SJCRH30 (cell line): ENCODE data around the gene PSMD12. TPM values are rescaled to one million over a fixed set of nuclear protein-coding genes. Genes with fewer than 3 reads are reported as not detected.

Source experiments
- DNase-seq, 2 experiments: peaks; one replicate each; pipeline ENCODE4 v3.0.0-alpha.2; 2015 to 2020
- H3K27ac ChIP-seq: fragments of 250-450 bp; sonication (Bioruptor Pico); 2 replicates; pipeline ENCODE4 v1.5.1; 2020; ENCODE audit warnings: mild to moderate bottlenecking, moderate library complexity
- H3K27me3 ChIP-seq: fragments of 250-450 bp; sonication (Bioruptor Pico); 2 replicates; pipeline ENCODE4 v1.5.1; 2020; ENCODE audit warnings: mild to moderate bottlenecking, moderate library complexity
- H3K36me3 ChIP-seq: fragments of 250-450 bp; sonication (Bioruptor Pico); 2 replicates; pipeline ENCODE4 v1.5.1; 2020; ENCODE audit warnings: mild to moderate bottlenecking, moderate library complexity
- H3K4me1 ChIP-seq: fragments of 250-450 bp; sonication (Bioruptor Pico); 2 replicates; pipeline ENCODE4 v1.5.1; 2020; ENCODE audit warnings: mild to moderate bottlenecking, moderate library complexity
- H3K4me3 ChIP-seq: fragments of 250-450 bp; sonication (Bioruptor Pico); 2 replicates; pipeline ENCODE4 v1.5.1; 2020; ENCODE audit warnings: mild to moderate bottlenecking, moderate library complexity
- H3K9me3 ChIP-seq: fragments of 250-450 bp; sonication (Bioruptor Pico); replicated peaks from 2 replicates; pipeline ENCODE4 v1.5.1; 2020; ENCODE audit warnings: mild to moderate bottlenecking, moderate library complexity
- total RNA-seq: library from RNA; depleted of rRNA; stranded (reverse); fragments of >200 nt; shearing (Covaris generic); gene quantifications from 2 replicates; pipeline ENCODE4 v1.2.3, GENCODE V29; 2014; rRNA removed

PSMD12 gene
- total RNA-seq, 1 experiment from 2014 or later, result 69.7 TPM

DNA sequence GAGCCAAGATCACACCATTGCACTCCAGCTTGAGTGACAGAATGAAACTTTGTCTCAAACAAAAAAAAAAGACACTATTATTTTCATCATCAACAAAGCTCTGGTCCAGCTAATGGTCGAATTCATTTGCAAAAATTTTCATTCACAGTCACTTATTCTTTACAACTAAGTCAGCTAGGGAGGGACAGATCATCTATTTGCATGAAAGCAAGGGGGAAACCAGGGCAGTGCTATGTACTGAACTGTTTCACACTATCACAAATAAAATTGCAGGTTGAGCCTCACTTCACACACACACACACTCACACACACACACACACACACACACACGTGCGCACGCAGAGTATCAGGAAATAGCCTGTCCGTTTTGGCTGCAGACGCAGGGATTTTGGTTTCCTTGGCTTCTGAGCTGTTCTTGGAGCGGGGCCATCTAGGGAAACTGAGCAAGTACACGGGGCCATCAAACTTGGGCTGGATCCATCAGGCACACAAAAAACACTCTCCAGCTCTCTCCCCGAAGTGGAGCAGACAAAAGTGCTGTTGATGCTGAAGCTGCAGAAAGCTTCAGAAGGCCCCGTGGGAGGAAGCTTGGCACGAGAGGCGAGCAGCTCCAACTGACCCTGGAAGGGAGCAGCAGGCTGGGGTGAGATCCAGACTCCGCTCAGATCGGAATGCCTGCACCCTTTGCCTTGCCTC, 77.0 kb downstream of the PSMD12 start:
- Histone ChIP-seq H3K9me3 (no peaks in the 10 kb centered on the region), H3K36me3 (no peaks in the 10 kb centered on the region), H3K4me3 (peak overlapping the region; percentile 41), H3K4me1 (peaks cover 7% of the 10 kb centered on the region; the same call in 1 of the 2 replicates), H3K27me3 (no peaks in the 10 kb centered on the region), H3K27ac (no peak overlapping the region)
- DNase-seq, result peak; percentile 60 to 64

Other genes with a start within 250 kb of the PSMD12 start
- 33.2 and 42.3 TPM in 2 replicates for gene HELZ, start 121.4 kb downstream of the PSMD12 start, total RNA-seq
- 2.9 and 3.5 TPM in 2 replicates for gene PITPNC1, start 10.7 kb upstream of the PSMD12 start, total RNA-seq